Right renal cortex interstitium (tissue), 3 donors: ENCODE data around the gene SUN3. TPM values are rescaled to one million over a fixed set of nuclear protein-coding genes. Genes with fewer than 3 reads are reported as not detected.

Experiments used
- DNase-seq, 3 donors: peaks; one replicate each; pipeline ENCODE4 v3.0.0-alpha.2; 2013; ENCODE audit warnings: low read depth in 3 of 3, low spot score in 2 of 3
- polyA plus RNA-seq, 3 donors: library from polyadenylated mRNA; unstranded; fragments of 120-200 nt; gene quantifications; one replicate each; pipeline ENCODE4 v1.2.1, GENCODE V29; 2013; ENCODE audit not compliant: insufficient read length in 3 of 3

The SUN3 gene
- under 1 TPM in 2 of 3 donors, not detected in 1; 0.11 to 0.37 TPM for polyA plus RNA-seq

DNA sequence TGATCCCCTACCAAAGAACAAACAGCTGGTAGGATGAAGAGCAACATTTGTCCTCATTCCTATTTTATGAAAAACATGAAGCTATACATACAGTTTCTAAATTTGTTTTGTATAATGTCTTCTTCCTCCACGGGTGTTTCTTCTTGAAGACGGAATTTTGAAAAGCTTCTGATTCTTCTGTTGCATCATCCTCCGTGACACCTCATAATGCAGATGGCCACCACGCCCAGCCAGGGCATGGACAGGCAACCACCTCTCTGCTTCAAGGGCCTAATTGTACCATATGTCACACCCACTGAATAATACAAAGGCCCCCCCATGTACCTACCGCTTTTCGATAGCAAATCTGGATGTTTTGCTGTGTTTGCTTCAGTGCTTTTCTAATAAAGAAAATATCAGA is at the start of gene SUN3:
Gene SUN3, minus strand, starts transcription at position 170 of the 400 bp plus-strand sequence. Its CDS starts 169 bp downstream, at position 1.
- no peak for DNase-seq

DNA sequence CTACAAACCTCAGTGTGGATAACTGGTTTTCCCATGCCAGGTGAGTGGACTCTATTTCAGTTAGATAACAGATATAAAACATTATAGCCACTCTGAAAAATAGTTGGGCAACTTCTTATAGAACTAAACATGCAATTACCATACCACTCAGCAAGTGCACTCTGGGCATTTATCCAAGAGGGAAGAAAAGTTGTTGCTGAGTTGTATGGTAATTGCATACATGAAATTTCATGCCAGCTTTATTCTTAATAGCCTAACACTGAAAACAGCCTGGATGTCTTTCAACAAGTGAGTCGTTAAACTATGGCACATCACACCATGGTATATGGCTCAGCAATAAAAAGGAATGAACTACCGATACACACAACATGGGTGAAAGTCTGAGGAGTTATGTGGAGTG is 49.6 kb upstream of the SUN3 start:
- no peak for DNase-seq

GRCh38 chr7:48077423-48077822 is 48.5 kb upstream of the SUN3 start:
- no peak for DNase-seq

DNA sequence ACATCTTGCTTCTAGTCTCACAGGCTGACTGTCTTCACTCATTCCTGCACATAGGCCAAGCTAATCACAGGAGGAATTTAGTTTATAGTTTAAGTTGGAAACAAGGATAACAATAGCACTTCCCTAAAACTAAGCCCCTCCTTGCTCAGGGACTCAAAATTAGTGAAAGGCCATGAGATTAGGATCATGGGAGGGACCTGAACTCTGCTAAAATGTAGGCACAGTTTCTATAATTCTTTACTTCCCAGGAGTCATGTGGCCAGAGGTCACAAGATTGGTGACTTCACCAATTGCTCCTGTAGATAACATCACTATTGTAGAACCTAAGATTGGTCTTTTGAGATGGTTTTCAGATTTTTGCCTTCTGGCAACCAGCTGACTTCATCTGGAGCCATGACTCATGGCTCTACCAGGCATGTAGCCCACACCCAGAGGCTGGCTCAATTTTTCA is 45.3 kb upstream of the SUN3 start:
- DNase-seq: no peak

- DNase-seq: no peak
These were observed 38.6 kb upstream of the SUN3 start for GRCh38 chr7:48067475-48067874.

GRCh38 chr7:48063985-48064384 is 35.1 kb upstream of the SUN3 start:
- no peak for DNase-seq

- no peak for DNase-seq
These were observed 30.8 kb upstream of the SUN3 start for GRCh38 chr7:48059706-48060105.

GRCh38 chr7:48058990-48059389 is 30.1 kb upstream of the SUN3 start:
- DNase-seq: no peak

- DNase-seq: no peak
These were observed 24.8 kb upstream of the SUN3 start for GRCh38 chr7:48053736-48054135.

DNA sequence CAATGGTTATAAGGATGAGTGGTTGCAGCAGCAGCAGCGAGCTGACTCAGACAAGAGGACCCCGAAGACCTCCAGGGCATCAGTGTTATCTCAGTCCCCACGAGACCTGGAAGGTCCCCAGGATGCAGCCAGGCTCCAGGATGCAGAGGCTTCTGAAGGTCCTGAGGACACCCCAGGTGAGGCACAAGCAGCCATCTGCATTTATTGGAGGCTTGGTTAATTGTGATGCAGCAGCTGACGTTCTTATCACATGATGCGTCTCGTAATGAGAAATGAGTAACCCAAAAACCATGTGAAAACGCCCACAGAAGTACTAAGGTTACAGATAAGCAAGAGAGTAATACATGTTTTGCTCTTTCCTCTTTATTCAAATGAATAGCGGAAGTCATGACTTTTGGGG is 23.8 kb upstream of the SUN3 start:
- no peak for DNase-seq

DNA sequence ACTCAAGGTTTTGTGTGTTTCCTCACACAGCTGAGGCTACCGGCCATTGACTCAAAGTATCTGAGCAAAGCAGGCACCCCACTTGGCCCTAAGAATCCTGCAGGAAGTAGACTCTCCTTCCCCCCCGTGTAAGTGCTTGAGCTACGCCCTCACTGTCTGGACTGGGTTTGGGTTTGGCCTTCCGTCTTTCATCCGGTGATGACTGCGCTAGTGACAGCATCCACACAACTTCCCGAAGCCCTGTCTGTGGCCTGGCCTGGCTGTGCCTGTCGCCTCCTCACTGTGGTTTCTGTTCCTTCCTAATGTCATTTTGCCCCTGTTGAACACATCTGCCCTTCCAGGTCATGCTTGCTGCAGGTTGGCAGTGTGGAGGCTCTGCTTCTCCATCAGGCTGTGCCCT is 20.9 kb upstream of the SUN3 start:
- no peak for DNase-seq

DNA sequence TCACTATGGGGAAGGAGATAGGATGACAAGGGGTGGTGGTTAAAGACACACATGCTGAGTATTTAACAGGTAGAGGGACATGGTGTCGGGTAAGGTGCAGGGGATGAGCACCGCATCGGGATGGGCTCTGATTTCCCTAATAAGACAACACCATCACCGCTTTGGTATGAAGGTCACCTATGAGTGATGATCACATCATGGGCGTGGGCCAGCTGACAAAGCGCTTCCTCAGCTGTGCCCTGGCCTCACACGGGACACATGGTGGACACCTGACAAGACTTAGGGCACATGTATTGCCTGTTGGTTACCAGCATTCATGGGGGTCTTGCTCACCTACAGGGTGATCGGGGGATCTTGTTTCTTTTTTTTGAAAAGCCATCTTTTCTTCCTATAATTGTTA is 19.2 kb upstream of the SUN3 start:
- no peak for DNase-seq

GRCh38 chr7:48046458-48046857 is 17.6 kb upstream of the SUN3 start:
- DNase-seq: no peak

GRCh38 chr7:48045195-48045765 is 16.4 kb upstream of the SUN3 start:
- no peak for DNase-seq

DNA sequence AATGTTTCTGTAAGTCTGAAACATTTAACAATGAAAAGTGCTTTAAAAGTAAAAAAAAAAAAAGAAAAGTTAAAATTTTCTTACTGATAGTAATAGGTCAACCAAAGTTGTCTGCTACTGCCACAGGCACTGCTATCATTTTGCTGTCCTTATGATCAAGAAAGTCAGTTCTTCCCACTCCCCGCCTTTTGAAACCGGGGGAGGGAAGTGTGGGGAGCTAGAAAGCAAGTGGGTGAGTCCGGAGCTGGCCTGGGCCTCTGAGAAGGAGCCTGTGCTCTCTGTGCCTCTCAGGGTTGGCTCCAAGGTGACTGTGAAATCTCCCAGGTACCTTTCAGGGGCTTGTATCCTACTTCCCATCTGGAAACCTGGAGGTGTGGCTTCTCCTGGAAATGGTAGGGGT is 13.7 kb upstream of the SUN3 start:
- DNase-seq: no peak

GRCh38 chr7:48042216-48042615 is 13.3 kb upstream of the SUN3 start:
- no peak for DNase-seq

GRCh38 chr7:48041653-48041970 is 12.7 kb upstream of the SUN3 start:
- no peak for DNase-seq

DNA sequence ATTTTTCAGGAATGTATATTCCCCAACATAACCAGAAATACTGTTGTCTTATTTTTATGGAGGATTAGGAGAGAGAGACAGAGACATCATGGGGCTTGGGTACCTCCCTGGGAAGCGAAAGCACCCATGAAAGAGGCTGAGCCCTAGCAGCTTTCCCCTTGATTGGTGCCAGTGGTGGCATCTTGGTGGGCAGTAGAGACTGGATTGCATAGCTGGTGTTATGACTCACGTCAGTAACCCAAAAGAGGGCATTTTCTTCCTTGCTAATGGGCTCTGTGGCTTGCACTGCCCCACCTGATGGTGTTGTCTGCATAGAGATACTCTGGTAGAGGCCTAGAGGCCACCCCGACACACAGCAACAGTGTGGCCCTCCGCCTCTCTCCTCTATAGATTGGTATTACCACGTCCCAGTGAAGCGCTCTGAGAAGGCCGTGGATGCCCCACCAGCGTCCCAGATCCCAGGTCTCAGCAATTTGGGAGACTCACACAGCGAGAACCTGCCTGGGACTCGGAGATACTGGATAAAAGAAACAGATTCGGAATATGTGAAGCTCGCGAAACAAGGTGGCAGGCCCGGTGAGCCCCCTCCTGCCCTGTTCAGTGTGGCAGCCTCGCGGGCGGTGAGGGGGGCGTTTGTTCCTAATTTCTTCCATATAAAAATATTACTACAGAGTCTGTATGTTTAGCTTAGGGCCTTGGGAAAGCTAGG is 12.2 kb upstream of the SUN3 start:
- no peak for DNase-seq

DNA sequence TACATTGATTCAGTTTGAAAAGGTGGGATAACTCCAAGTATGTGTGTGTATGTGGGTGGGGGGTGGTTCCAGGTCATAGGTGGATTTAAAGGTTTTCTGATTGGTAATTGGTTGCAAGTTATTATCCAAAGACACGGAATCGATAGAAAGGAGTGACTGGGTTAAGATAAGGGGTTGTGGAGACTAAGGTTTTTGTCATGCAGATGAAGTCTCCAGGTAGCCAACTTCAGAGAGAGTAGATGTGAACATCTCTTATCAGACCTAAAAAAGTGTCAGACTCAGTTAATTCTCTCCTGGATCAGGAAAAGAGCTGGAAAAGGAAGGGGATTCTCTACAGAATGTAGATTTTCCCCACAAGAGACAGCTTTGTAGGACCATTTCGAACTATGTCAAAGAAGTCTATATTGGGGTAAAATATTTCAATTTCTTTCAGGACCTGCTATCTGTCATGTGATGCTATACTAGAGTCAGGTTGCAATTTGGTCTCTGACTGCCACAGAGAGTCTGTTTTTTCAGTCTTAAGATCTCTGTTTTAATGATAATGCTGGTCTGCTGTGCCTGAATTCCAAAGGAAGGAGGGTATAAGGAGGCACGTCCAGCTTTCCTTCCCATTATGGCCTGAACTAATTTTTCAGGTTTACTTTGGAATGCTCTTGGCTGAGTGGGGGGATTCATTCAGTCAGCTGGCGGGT is 10.1 kb upstream of the SUN3 start:
- no peak for DNase-seq

- DNase-seq: peak in 1 of 3 donors; percentile 9
These were observed 7.1 kb upstream of the SUN3 start for GRCh38 chr7:48035967-48036478.

DNA sequence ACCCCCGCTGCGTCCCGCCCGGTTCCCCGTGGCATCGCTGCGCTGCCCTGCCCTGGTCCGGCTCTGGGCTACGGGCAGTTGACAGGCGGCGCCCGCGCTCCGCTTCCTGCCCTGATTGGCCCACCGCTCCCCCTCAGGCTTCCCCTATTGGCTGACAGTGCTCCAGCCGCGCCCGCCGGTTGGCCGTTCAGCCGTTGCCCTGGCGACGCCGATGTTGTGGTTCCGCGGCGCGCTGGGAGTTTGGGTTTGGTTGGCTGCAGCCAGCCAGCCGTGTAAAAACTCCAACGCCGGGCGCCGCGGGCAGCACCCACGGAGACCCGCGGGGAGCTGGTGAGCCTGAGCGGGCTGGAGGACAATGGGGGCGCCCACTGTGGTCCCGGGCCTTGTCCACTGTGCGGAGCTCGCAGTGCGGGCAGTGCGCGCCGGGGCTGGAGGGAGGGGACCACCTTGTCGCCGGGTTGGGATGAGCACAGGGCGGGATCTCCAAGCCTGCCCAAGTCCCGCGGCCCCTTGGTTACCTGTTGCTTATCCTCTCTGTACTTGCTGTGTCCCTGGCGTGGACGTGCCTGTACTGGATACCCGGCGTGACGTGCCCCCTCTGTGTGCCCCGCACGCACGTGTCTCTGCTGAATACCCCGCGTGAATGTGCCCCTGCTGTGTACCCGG is 6.5 kb upstream of the SUN3 start, which contains the start of gene C7orf57:
Gene C7orf57, plus strand, starts transcription at position 243 of the 666 bp plus-strand sequence. CDS start 766 bp downstream, outside the sequence.
- peak; percentile 58 to 78 (median 67) for DNase-seq
